Spleen (tissue), 7 donors: Measurements from ENCODE around the gene UTY.

Source experiments
- CTCF ChIP-seq, 11 experiments: fragments of 200-600 bp in 7 of 11; fragments of 450-650 bp in 4 of 11; sonication (generic) in 4 of 11; IDR thresholded peaks in 8 of 11; conservative IDR thresholded peaks in 3 of 11; 1 replicate in 7 of 11; 2 replicates in 4 of 11; pipeline versions ENCODE4 v1.4.0 to v1.8.0; 2016 to 2021; ENCODE audit warnings: antibody characterized with exemption in 11 of 11, inconsistent platforms in 4 of 11, mild to moderate bottlenecking in 1 of 11
- POLR2A ChIP-seq, 3 donors: fragments of 450-650 bp; IDR thresholded peaks; one replicate each; pipeline ENCODE4 v1.5.1; 2017; ENCODE audit warnings: antibody characterized with exemption in 3 of 3, mild to moderate bottlenecking in 1 of 3
- donor health status: DM: no; HTN: no; CAD: no; lungs with moderate emphysema.
- donor health status: DM: no; HTN: no; CAD: no.
- donor health status: DM: no; HTN: no; CAD: no.

- TF ChIP-seq CTCF (IDR thresholded peaks at IDR 0.05 in 8 of 11, conservative IDR thresholded peaks at IDR 0.05 in 3 of 11) (no peak), POLR2A (IDR thresholded peaks at IDR 0.05) (no peak)
Observed at GRCh38 chrY:13338711-13339110, 141.1 kb downstream of the UTY start.
